Heart left ventricle (tissue), 16 donors: ENCODE data around the gene MAPK8IP1. TPM values are rescaled to one million over a fixed set of nuclear protein-coding genes. Genes with fewer than 3 reads are reported as not detected.

Experiments
- ATAC-seq, 4 donors: fragments of 200-7000 bp; cut with Tn5 transposase; one replicate each; pipeline ENCODE4 v1.9.1; 2020 to 2022; ENCODE audit warnings: moderate library complexity in 4 of 4, mild to moderate bottlenecking in 3 of 4, moderate number of reproducible peaks in 1 of 4
- DNase-seq, 5 donors: peaks; one replicate each; pipeline ENCODE4 v3.0.0-alpha.2; 2020
- H3K27ac ChIP-seq, 12 donors: fragments of 200-600 bp; sonication (generic) in 4 of 12; one replicate each; pipeline versions ENCODE4 v1.5.0 to v1.8.0; 2016 to 2022; ENCODE audit warnings: mild to moderate bottlenecking in 2 of 12
- H3K27me3 ChIP-seq, 9 donors: fragments of 200-600 bp; sonication (generic) in 2 of 9; one replicate each; pipeline versions ENCODE4 v1.5.1 to v1.8.0; 2016 to 2022; ENCODE audit warnings: mild to moderate bottlenecking in 3 of 9
- H3K36me3 ChIP-seq, 9 donors: fragments of 200-600 bp; sonication (generic) in 2 of 9; one replicate each; pipeline versions ENCODE4 v1.5.0 to v1.8.0; 2018 to 2022; ENCODE audit warnings: mild to moderate bottlenecking in 2 of 9
- H3K4me1 ChIP-seq, 12 donors: fragments of 200-600 bp; sonication (generic) in 4 of 12; one replicate each; pipeline versions ENCODE4 v1.5.0 to v1.8.0; 2016 to 2022; ENCODE audit warnings: mild to moderate bottlenecking in 3 of 12
- H3K4me3 ChIP-seq, 12 donors: fragments of 200-600 bp; sonication (generic) in 4 of 12; one replicate each; pipeline versions ENCODE4 v1.5.0 to v1.8.0; 2017 to 2022; ENCODE audit warnings: mild to moderate bottlenecking in 9 of 12, moderate library complexity in 4 of 12
- H3K9me3 ChIP-seq, 12 donors: fragments of 200-600 bp; sonication (generic) in 4 of 12; one replicate each; pipeline versions ENCODE4 v1.5.0 to v1.8.0; 2016 to 2022; ENCODE audit warnings: mild to moderate bottlenecking in 1 of 12
- POLR2A ChIP-seq, 2 donors: fragments of 450-650 bp; IDR thresholded peaks; one replicate each; pipeline ENCODE4 v1.6.1; 2017; ENCODE audit warnings: antibody characterized with exemption in 2 of 2, mild to moderate bottlenecking in 2 of 2, moderate library complexity in 2 of 2
- WGBS, 4 donors: extraction: QIAGEN DNeasy Blood & Tissue Kit in 2 of 4; methylation state at CpG; one replicate each; pipeline versions ENCODE4 v1.1.5 to v1.1.7; 2013 to 2018; 5-methylcytosine and 5-hydroxymethylcytosine counted together
- intact Hi-C, 10 donors: fragments of 100-400 bp; cut with DNase I; formaldehyde crosslinking; loops; one replicate each; pipeline versions ENCODE4 v1.11.1 to v1.14.2; 2022
- polyA plus RNA-seq, 2 donors: library from polyadenylated mRNA; stranded (reverse); fragments of 200-250 nt; gene quantifications; one replicate each; pipeline ENCODE4 v1.2.3, GENCODE V29; 2013
- total RNA-seq, 9 donors: library from RNA; depleted of rRNA in 2 of 9; stranded (reverse); fragments of >200 nt in 2 of 9; fragmentation: NEBNext Ultra II Directional in 3 of 9; extraction: Animal tissue kit (Norgen Biotek cat#: 25700) in 3 of 9; gene quantifications; one replicate each; pipeline versions ENCODE4 v1.1.0 to v1.2.4, GENCODE V29; 2016 to 2023
- TF ChIP-seq, protein P1 (sequence below), 12 donors: fragments of 200-600 bp; sonication (generic) in 4 of 12; IDR thresholded peaks; one replicate each; pipeline versions ENCODE4 v1.5.0 to v1.8.0; 2018 to 2022; ENCODE audit warnings: antibody characterized with exemption in 12 of 12, mild to moderate bottlenecking in 5 of 12
- donor health status: ischemic (EF 13 %, LVEDD 7.1; RV severe dilation, severe dysfunction).
- donor health status: healthy with polysubstance abuse.
- donor health status: DM: no; HTN: yes; CAD: no.
- donor health status: DM: no; HTN: no; CAD: no.
- donor health status: ischemic (EF 25% LVEDD 6.9; RV normal size, moderate dysfunction).
- donor health status: ischemic (EF 25% LVEDD 5.7; RV mildly dilated, moderate dysfunction).
- donor health status: healthy.
- donor health status: DM: yes; HTN: yes; CAD: no.
- donor health status: ischemic (EF 35%, LVEDD 5.7; RV mildly dilated, moderate dysfunction).
- donor health status: nonischemic (EF 11% LVEDD 7.7; RV severe dilation, severe dysfunction).
- donor health status: DM: yes; HTN: yes; CAD: no.
- donor health status: PGD.
- donor health status: ischemic (EF 29% LVEDD 5.4; RV normal size, mild dysfunction).
- donor health status: nonischemic (EF 23%, LVEDD 6.1; RV moderate dilation, normal function).

Gene MAPK8IP1
- total and polyA plus RNA-seq, 11 donors, result 2.4 to 8.0 (median 7.3) TPM

DNA sequence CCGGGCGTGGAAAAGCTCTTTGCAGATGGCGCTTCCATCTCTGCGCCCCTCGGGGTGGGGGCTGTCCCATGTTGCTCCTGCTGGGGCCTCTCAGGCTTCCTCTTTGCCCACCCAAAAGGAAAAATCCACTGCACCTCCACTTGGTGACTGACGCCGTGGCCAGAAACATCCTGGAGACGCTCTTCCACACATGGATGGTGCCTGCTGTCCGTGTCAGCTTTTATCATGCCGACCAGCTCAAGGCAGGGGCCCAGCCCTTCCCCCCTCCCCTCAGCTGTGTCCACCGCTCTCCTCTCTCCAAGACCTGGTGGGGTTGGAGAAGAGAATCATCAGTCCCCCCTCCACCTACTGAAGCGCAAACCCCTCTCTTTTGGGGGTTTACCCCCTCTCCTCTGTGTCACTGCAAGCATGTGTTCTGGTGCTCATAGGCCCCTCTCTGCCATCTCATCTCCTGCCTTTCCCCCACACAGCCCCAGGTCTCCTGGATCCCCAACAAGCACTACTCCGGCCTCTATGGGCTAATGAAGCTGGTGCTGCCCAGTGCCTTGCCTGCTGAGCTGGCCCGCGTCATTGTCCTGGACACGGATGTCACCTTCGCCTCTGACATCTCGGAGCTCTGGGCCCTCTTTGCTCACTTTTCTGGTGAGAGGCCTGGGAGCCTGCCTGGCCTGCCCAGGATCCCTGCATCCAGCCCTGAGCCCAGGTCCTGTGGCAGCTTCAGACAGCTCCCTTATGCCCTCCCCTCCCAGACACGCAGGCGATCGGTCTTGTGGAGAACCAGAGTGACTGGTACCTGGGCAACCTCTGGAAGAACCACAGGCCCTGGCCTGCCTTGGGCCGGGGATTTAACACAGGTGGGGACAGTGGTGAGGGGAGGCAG is 38.8 kb downstream of the MAPK8IP1 start:
- WGBS, 4 donors, result 73 to 85% (median 77%) methylated on average over 22 of the region's 22 CpGs
- Histone ChIP-seq H3K9me3 (no peaks in the 10 kb centered on the region), H3K27ac (no peak overlapping the region), H3K27me3 (peaks cover 14 to 32% (median 17%) of the 10 kb centered on the region in 9 donors), H3K4me3 (no peak overlapping the region), H3K4me1 (peaks cover 3 to 34% (median 14%) of the 10 kb centered on the region in 12 donors), H3K36me3 (no peaks in the 10 kb centered on the region)
- TF ChIP-seq, protein P1, sequence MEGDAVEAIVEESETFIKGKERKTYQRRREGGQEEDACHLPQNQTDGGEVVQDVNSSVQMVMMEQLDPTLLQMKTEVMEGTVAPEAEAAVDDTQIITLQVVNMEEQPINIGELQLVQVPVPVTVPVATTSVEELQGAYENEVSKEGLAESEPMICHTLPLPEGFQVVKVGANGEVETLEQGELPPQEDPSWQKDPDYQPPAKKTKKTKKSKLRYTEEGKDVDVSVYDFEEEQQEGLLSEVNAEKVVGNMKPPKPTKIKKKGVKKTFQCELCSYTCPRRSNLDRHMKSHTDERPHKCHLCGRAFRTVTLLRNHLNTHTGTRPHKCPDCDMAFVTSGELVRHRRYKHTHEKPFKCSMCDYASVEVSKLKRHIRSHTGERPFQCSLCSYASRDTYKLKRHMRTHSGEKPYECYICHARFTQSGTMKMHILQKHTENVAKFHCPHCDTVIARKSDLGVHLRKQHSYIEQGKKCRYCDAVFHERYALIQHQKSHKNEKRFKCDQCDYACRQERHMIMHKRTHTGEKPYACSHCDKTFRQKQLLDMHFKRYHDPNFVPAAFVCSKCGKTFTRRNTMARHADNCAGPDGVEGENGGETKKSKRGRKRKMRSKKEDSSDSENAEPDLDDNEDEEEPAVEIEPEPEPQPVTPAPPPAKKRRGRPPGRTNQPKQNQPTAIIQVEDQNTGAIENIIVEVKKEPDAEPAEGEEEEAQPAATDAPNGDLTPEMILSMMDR (IDR thresholded peaks at IDR 0.05), result no peak
- TF ChIP-seq POLR2A (IDR thresholded peaks at IDR 0.05), result no peak
- ATAC-seq, result no peak
- peak in 2 of 5 donors; percentile 5 to 48 for DNase-seq
- intact Hi-C loops, result no loop called here

DNA sequence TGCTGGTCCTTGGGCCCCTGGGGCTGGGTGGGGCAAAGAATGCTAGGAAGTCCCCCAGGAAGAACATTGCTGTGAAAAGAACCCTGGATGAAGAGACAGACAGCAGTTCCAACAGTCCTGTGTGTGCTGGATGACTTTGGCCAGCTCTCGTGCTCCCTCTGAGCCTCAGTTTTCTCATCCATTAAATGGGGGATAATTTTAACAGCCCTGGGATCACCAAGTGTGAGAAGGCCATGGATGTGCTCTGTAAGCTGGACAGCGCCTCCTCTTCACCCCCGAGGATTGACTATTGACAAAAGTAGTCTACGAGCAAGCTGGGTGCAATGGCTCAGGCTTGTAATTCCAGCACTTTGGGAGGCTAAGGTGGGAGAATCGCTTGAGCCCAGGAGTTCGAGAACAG is 39.5 kb downstream of the MAPK8IP1 start:
- Histone ChIP-seq H3K36me3 (no peaks in the 10 kb centered on the region), H3K4me3 (no peak overlapping the region), H3K4me1 (peaks cover 3 to 30% (median 12%) of the 10 kb centered on the region in 12 donors), H3K27me3 (peaks cover 14 to 32% (median 17%) of the 10 kb centered on the region in 9 donors), H3K9me3 (no peaks in the 10 kb centered on the region), H3K27ac (no peak overlapping the region)
- DNase-seq (no peak), ATAC-seq (no peak)
- TF ChIP-seq, protein P1 (IDR thresholded peaks at IDR 0.05), result no peak
- no peak for TF ChIP-seq POLR2A (IDR thresholded peaks at IDR 0.05)
- WGBS, 4 donors, result 88 to 90% (median 89%) methylated on average over 6 of the region's 6 CpGs
- intact Hi-C loops, result no loop called here

DNA sequence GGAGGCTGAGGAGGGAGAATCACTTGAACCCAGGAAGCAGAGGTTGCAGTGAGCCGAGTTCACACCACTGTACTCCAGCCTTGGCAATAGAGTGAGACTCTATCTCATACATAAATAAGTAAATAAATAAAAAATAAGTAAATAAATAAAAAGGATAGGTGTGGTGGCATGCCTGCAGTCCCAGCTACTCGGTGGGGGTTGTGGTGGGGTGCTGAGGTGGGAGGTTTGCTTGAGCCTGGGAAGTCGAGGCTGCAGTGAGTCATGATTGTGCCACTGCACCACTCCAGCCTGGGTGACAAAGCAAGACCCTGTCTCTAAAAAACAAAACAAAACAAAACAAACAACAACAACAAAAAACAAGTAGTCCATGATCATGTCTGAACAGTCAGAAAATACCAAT is 40.1 kb downstream of the MAPK8IP1 start:
- Histone ChIP-seq H3K27ac (no peak overlapping the region), H3K4me1 (peaks cover 3 to 30% (median 17%) of the 10 kb centered on the region in 12 donors), H3K36me3 (no peaks in the 10 kb centered on the region), H3K4me3 (no peak overlapping the region), H3K27me3 (peaks cover 14 to 32% (median 17%) of the 10 kb centered on the region in 9 donors), H3K9me3 (no peaks in the 10 kb centered on the region)
- intact Hi-C loops, result no loop called here
- ATAC-seq (no peak), DNase-seq (no peak)
- no peak for TF ChIP-seq POLR2A (IDR thresholded peaks at IDR 0.05)
- TF ChIP-seq, protein P1 (IDR thresholded peaks at IDR 0.05), result no peak
- WGBS, 4 donors, result 81 to 91% (median 87%) methylated on average over 3 of the region's 3 CpGs

DNA sequence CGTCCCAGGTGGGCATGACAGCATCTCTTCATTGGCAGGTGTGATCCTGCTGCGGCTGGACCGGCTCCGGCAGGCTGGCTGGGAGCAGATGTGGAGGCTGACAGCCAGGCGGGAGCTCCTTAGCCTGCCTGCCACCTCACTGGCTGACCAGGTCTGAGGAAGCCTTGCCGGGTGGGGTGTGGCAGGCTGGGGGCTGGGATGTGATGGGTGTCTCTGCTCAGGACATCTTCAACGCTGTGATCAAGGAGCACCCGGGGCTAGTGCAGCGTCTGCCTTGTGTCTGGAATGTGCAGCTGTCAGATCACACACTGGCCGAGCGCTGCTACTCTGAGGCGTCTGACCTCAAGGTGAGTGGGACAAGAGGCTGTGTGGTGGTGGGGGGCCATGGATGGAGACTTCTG is 40.5 kb downstream of the MAPK8IP1 start:
- no peaks in the 10 kb centered on the region for H3K9me3 ChIP-seq
- intact Hi-C loops, result no loop called here
- ATAC-seq (no peak), DNase-seq (no peak)
- 44 to 64% (median 58%) methylated on average over 10 to 12 of the region's 12 CpGs for WGBS, 4 donors
- H3K36me3 ChIP-seq, result peaks cover 0 to 1% (median 0%) of the 10 kb centered on the region in 9 donors
- no peak for TF ChIP-seq POLR2A (IDR thresholded peaks at IDR 0.05)
- TF ChIP-seq, protein P1 (IDR thresholded peaks at IDR 0.05), result no peak
- H3K4me3 ChIP-seq, result no peak overlapping the region
- H3K27ac ChIP-seq, result no peak overlapping the region
- H3K4me1 ChIP-seq, result peaks cover 3 to 34% (median 17%) of the 10 kb centered on the region in 12 donors
- H3K27me3 ChIP-seq, result peaks cover 14 to 32% (median 17%) of the 10 kb centered on the region in 9 donors
